H1 (cell line): ENCODE results near the gene TMEM187. TPM values are rescaled to one million over a fixed set of nuclear protein-coding genes. Genes with fewer than 3 reads are reported as not detected.

Experiments used
- CTCF ChIA-PET: fragments of 300-600 bp; sonication (Branson Sonifier 250); formaldehyde crosslinking; loops from one replicate; lab custom pipeline; 2021; ENCODE audit not compliant: partially characterized antibody; lab: Charles Lee
- POLR2A ChIA-PET: fragments of 300-600 bp; sonication (Branson Sonifier 250); formaldehyde crosslinking; loops from one replicate; lab custom pipeline; 2021; ENCODE audit warnings: inconsistent platforms; ENCODE audit not compliant: partially characterized antibody; lab: Charles Lee
- DNase-seq, 2 experiments: peaks; one replicate each; pipeline versions ENCODE4 v3.0.0 to v3.0.0-alpha.2; 2010 to 2022; ENCODE audit warnings: low spot score in 2 of 2, low read depth in 1 of 2, mixed read lengths in 1 of 2
- FAIRE-seq: peaks from 2 replicates; lab custom pipeline; 2011; peaks lifted over from hg19 to GRCh38; lab: Jason Lieb, UNC
- H2AFZ ChIP-seq: 2 replicates; pipeline ENCODE4 v1.8.1; 2012; ENCODE audit warnings: low read length, inconsistent platforms
- H2AK5ac ChIP-seq: 2 replicates; pipeline ENCODE4 v1.6.1; 2013; ENCODE audit warnings: low read depth, low read length
- H2BK120ac ChIP-seq: replicated peaks from 2 replicates; pipeline ENCODE3; 2013; ENCODE audit warnings: low read depth, low read length, inconsistent platforms
- H2BK12ac ChIP-seq: 2 replicates; pipeline ENCODE4 v1.6.1; 2013; ENCODE audit warnings: low read depth, low read length
- H2BK15ac ChIP-seq: 2 replicates; pipeline ENCODE4 v1.6.1; 2013; ENCODE audit warnings: low read length
- H2BK20ac ChIP-seq: 2 replicates; pipeline ENCODE4 v1.6.1; 2013; ENCODE audit warnings: low read length
- H2BK5ac ChIP-seq: 2 replicates; pipeline ENCODE4 v1.6.1; 2013; ENCODE audit warnings: low read depth, low read length
- H3K14ac ChIP-seq: 2 replicates; pipeline ENCODE4 v1.6.1; 2013; ENCODE audit warnings: inconsistent platforms; ENCODE audit not compliant: insufficient read length
- H3K18ac ChIP-seq: 2 replicates; pipeline ENCODE4 v1.6.1; 2013; ENCODE audit warnings: low read length; ENCODE audit errors: extremely low read depth
- H3K23ac ChIP-seq: 2 replicates; pipeline ENCODE4 v1.6.1; 2013; ENCODE audit warnings: inconsistent platforms; ENCODE audit not compliant: insufficient read length
- H3K23me2 ChIP-seq: 2 replicates; pipeline ENCODE4 v1.6.1; 2013; ENCODE audit warnings: low read depth, low read length
- H3K27ac ChIP-seq: 2 replicates; pipeline ENCODE4 v1.6.1; 2011; ENCODE audit warnings: low read depth, low read length, inconsistent platforms
- H3K27me3 ChIP-seq, 4 experiments: replicated peaks in 1 of 4; 1 replicate in 1 of 4; 2 replicates in 3 of 4; pipeline versions ENCODE4 v1.6.1 to v1.8.1; 2011 to 2013; ENCODE audit warnings: low read length in 3 of 4, mild to moderate bottlenecking in 3 of 4, inconsistent platforms in 2 of 4, mixed read lengths in 2 of 4, moderate library complexity in 1 of 4; ENCODE audit not compliant: control insufficient read depth in 3 of 4, insufficient read depth in 3 of 4; ENCODE audit errors: extremely low read depth in 1 of 4
- H3K36me3 ChIP-seq, 4 experiments: 2 replicates each; pipeline versions ENCODE4 v1.6.1 to v1.8.1; 2011 to 2013; ENCODE audit warnings: mild to moderate bottlenecking in 4 of 4, low read length in 3 of 4, moderate library complexity in 2 of 4, control low read depth in 1 of 4, inconsistent platforms in 1 of 4; ENCODE audit not compliant: insufficient read depth in 4 of 4, control insufficient read depth in 2 of 4
- H3K4ac ChIP-seq: replicated peaks from 2 replicates; pipeline ENCODE3; 2013; ENCODE audit warnings: low read length, low read depth, mixed read lengths, inconsistent platforms; ENCODE audit not compliant: insufficient read length
- H3K4me1 ChIP-seq, 4 experiments: replicated peaks in 1 of 4; 1 replicate in 1 of 4; 2 replicates in 3 of 4; pipeline versions ENCODE4 v1.6.1 to v1.8.1; 2011 to 2013; ENCODE audit warnings: low read length in 3 of 4, inconsistent platforms in 2 of 4, mixed read lengths in 1 of 4; ENCODE audit not compliant: insufficient read depth in 4 of 4, control insufficient read depth in 3 of 4
- H3K4me2 ChIP-seq, 2 experiments: 2 replicates each; pipeline versions ENCODE4 v1.6.1 to v1.8.1; 2011 to 2013; ENCODE audit warnings: low read depth in 2 of 2, low read length in 2 of 2, control low read depth in 1 of 2, inconsistent platforms in 1 of 2, mild to moderate bottlenecking in 1 of 2; ENCODE audit not compliant: insufficient read depth in 1 of 2
- H3K4me3 ChIP-seq, 4 experiments: fragments of 200-600, 300-600 bp in 1 of 4; sonication (generic), shearing (Covaris generic), sonication (Bioruptor Twin) in 1 of 4; 2 replicates each; pipeline versions ENCODE4 v1.5.1 to v1.8.1; 2011 to 2016; ENCODE audit warnings: low read length in 4 of 4, low read depth in 3 of 4, control low read depth in 2 of 4, inconsistent platforms in 2 of 4, mild to moderate bottlenecking in 2 of 4, mixed read lengths in 1 of 4, moderate library complexity in 1 of 4; ENCODE audit not compliant: insufficient read depth in 2 of 4; ENCODE audit errors: extremely low read depth in 1 of 4
- H3K56ac ChIP-seq: replicated peaks from 2 replicates; pipeline ENCODE3; 2013; ENCODE audit warnings: low read depth, mild to moderate bottlenecking, mixed read lengths, low read length, inconsistent platforms; ENCODE audit not compliant: insufficient read length
- H3K79me1 ChIP-seq: 2 replicates; pipeline ENCODE4 v1.6.1; 2013; ENCODE audit warnings: low read depth, low read length, control low read depth
- H3K79me2 ChIP-seq, 2 experiments: 2 replicates each; pipeline versions ENCODE4 v1.6.1 to v1.8.1; 2012 to 2013; ENCODE audit warnings: low read length in 2 of 2, mild to moderate bottlenecking in 2 of 2, inconsistent platforms in 1 of 2; ENCODE audit not compliant: insufficient read depth in 2 of 2, control insufficient read depth in 1 of 2
- H3K9ac ChIP-seq, 4 experiments: replicated peaks in 1 of 4; 1 replicate in 1 of 4; 2 replicates in 3 of 4; pipeline versions ENCODE4 v1.6.1 to v1.8.1; 2011 to 2013; ENCODE audit warnings: low read depth in 3 of 4, low read length in 3 of 4, control low read depth in 2 of 4, mild to moderate bottlenecking in 2 of 4, moderate library complexity in 2 of 4, inconsistent platforms in 1 of 4; ENCODE audit errors: extremely low read depth in 1 of 4
- H3K9me3 ChIP-seq, 2 experiments: 2 replicates each; pipeline versions ENCODE4 v1.6.1 to v1.8.1; 2012 to 2013; ENCODE audit warnings: mild to moderate bottlenecking in 2 of 2, moderate library complexity in 2 of 2, control low read depth in 1 of 2, inconsistent platforms in 1 of 2, low read depth in 1 of 2, low read length in 1 of 2, mixed read lengths in 1 of 2; ENCODE audit not compliant: insufficient read depth in 2 of 2
- H4K20me1 ChIP-seq, 2 experiments: replicated peaks in 1 of 2; 2 replicates each; pipeline versions ENCODE3 to v1.8.1; 2011 to 2013; ENCODE audit warnings: inconsistent platforms in 2 of 2, low read length in 2 of 2, mild to moderate bottlenecking in 1 of 2; ENCODE audit not compliant: insufficient read depth in 2 of 2, control insufficient read depth in 1 of 2
- H4K5ac ChIP-seq: 2 replicates; pipeline ENCODE4 v1.6.1; 2013; ENCODE audit warnings: low read length, low read depth, mixed read lengths, inconsistent platforms; ENCODE audit not compliant: insufficient read length
- H4K8ac ChIP-seq: 2 replicates; pipeline ENCODE4 v1.8.0; 2013; ENCODE audit warnings: mild to moderate bottlenecking, moderate library complexity, low read length, inconsistent platforms; ENCODE audit not compliant: insufficient read depth; ENCODE audit errors: extremely low read depth
- H4K91ac ChIP-seq: replicated peaks from 2 replicates; pipeline ENCODE3; 2013; ENCODE audit warnings: low read length, mixed read lengths, inconsistent platforms; ENCODE audit not compliant: insufficient read length
- CTCF ChIP-seq, 3 experiments: IDR thresholded peaks; 1 replicate in 2 of 3; 2 replicates in 1 of 3; pipeline versions ENCODE4 v1.5.1 to v1.6.1; 2011; ENCODE audit warnings: low read length in 3 of 3, mild to moderate bottlenecking in 3 of 3, inconsistent platforms in 2 of 3, low read depth in 1 of 3, moderate library complexity in 1 of 3; ENCODE audit not compliant: insufficient read depth in 1 of 3; ENCODE audit errors: control extremely low read depth in 1 of 3
- KDM5A ChIP-seq: fragments of 200-600 bp; IDR thresholded peaks from 2 replicates; pipeline ENCODE4 v1.7.1; 2012; ENCODE audit warnings: mild to moderate bottlenecking, low read length, inconsistent platforms, mixed read lengths
- RAD21 ChIP-seq, 2 experiments: IDR thresholded peaks in 1 of 2; conservative IDR thresholded peaks in 1 of 2; 2 replicates each; pipeline ENCODE4 v1.6.1; 2011; ENCODE audit warnings: low read depth in 2 of 2, low read length in 2 of 2, improper control_type of control experiment in 1 of 2, inconsistent platforms in 1 of 2, mild to moderate bottlenecking in 1 of 2, moderate library complexity in 1 of 2
- WGBS, 2 experiments: shearing (Covaris generic) in 1 of 2; methylation state at CpG; one replicate each; pipeline versions ENCODE4 v1.1.6 to v1.1.7; 2013 to 2015; ENCODE audit warnings: low lambda C conversion rate in 2 of 2, mixed read lengths in 2 of 2, inconsistent platforms in 1 of 2, low coverage in 1 of 2, missing lambda C conversion rate in 1 of 2; ENCODE audit not compliant: insufficient replicate concordance in 2 of 2, insufficient coverage in 1 of 2, insufficient read length in 1 of 2; ENCODE audit errors: extremely low coverage in 1 of 2, missing lambda C conversion rate in 1 of 2; 5-methylcytosine and 5-hydroxymethylcytosine counted together
- polyA plus RNA-seq, 7 experiments: library from polyadenylated mRNA; depleted of rRNA in 3 of 7; stranded (reverse) in 5 of 7; unstranded in 2 of 7; fragments of >200 nt in 5 of 7; fragments of 200-250 nt in 2 of 7; gene quantifications; 1 replicate in 5 of 7; 2 replicates in 1 of 7; 4 replicates in 1 of 7; pipeline versions ENCODE4 v1.2.1 to v1.2.3, GENCODE V29; 2011 to 2013; ENCODE audit warnings: missing spikeins in 2 of 7, mixed read lengths in 2 of 7
- total RNA-seq: library from RNA; stranded (reverse); fragmentation: NEBNext Ultra II Directional; extraction: Animal tissue kit (Norgen Biotek cat#: 25700); gene quantifications from 2 replicates; pipeline ENCODE4 v1.2.1, GENCODE V29; 2021

The TMEM187 gene
- total and polyA plus RNA-seq, 2 of the 8 experiments (the other 6 are each of a cell fraction or from before 2014, with no cell fraction given): 5.0 to 14.5 TPM

- no peak overlapping the region for H3K4me3 ChIP-seq
- H2BK20ac ChIP-seq: no peak overlapping the region
- no peak overlapping the region for H4K5ac ChIP-seq
- no peak overlapping the region for H2AK5ac ChIP-seq
- no peak overlapping the region for H3K4me2 ChIP-seq
- no peaks in the 10 kb centered on the region for H3K23me2 ChIP-seq
- peak; percentile 71 for FAIRE-seq
- no peak overlapping the region for H2AFZ ChIP-seq
- H3K4me1 ChIP-seq: peaks cover 0 to 14% (median 3%) of the 10 kb centered on the region in 4 experiments; a peak in 5 of 7 replicates
- H2BK120ac ChIP-seq: no peak overlapping the region
- no peaks in the 10 kb centered on the region for H3K9me3 ChIP-seq
- no peaks in the 10 kb centered on the region for H3K27me3 ChIP-seq
- no peak overlapping the region for H2BK15ac ChIP-seq
- no peaks in the 10 kb centered on the region for H3K79me1 ChIP-seq
- no peak overlapping the region for H3K56ac ChIP-seq
- H3K9ac ChIP-seq: no peak overlapping the region
- peaks cover 0 to 1% of the 10 kb centered on the region in 2 experiments for H4K20me1 ChIP-seq
- no peak overlapping the region for H3K4ac ChIP-seq
- ChIA-PET POLR2A (interaction anchor here (0.9 to 18.9 kb wide), 6 partner anchors 21 to 153 kb away, joined by 3 to 231 read pairs (median 8); partner anchors contain the start of genes ARHGAP4, HCFC1, IDH3G and SSR4), CTCF (interaction anchor here (0.6 to 11.1 kb wide), 22 partner anchors 11 to 491 kb away, joined by 3 to 272 read pairs (median 4); partner anchors contain the start of genes ARHGAP4, HCFC1, NAA10 and PLXNB3)
- DNase-seq: peak in 1 of 2 experiments; percentile 77
- 0 out of 2 replicates have a peak overlapping the region, but pooled peaks have one; percentile 83 for H2BK5ac ChIP-seq
- H4K91ac ChIP-seq: no peak overlapping the region
- no peak overlapping the region for H3K18ac ChIP-seq
- H2BK12ac ChIP-seq: no peak overlapping the region
- WGBS, 2 experiments: 40% methylated on average over 14 of the region's 19 CpGs; no CpG with 5 or more reads in 1 of the 2 experiments
- TF ChIP-seq KDM5A (no peak), RAD21 (IDR thresholded peaks at IDR 0.05 in 1 of 2, conservative IDR thresholded peaks at IDR 0.05 in 1 of 2; ENCODE audit: low read depth in 2 of 2, low read length in 2 of 2) (peak; percentile 51 to 64), CTCF (IDR thresholded peaks at IDR 0.05; ENCODE audit: control extremely low read depth in 1 of 3, insufficient read depth in 1 of 3, low read depth in 1 of 3, low read length in 3 of 3) (peak in 2 of 3 experiments; percentile 77 to 99; a peak in 3 of 4 replicates)
- H3K27ac ChIP-seq: peak overlapping the region; percentile 45; the same call in 1 of the 2 replicates
- no peak overlapping the region for H3K23ac ChIP-seq
- no peak overlapping the region for H3K14ac ChIP-seq
- H4K8ac ChIP-seq: no peak overlapping the region
- H3K36me3 ChIP-seq: peaks cover 14 to 27% (median 23%) of the 10 kb centered on the region in 4 experiments; a peak in 7 of 8 replicates
- H3K79me2 ChIP-seq: no peaks in the 10 kb centered on the region
These were observed 25.4 kb upstream of the TMEM187 start for GRCh38 chrX:153947009-153947769.
